PFSK-1 (cell line): ENCODE data around the gene NFKBIE.

Source experiments
- POLR2AphosphoS5 ChIP-seq: IDR thresholded peaks from 2 replicates; pipeline ENCODE4 v1.6.1; 2012; ENCODE audit warnings: low read depth, mild to moderate bottlenecking, control low read depth, low read length, moderate library complexity
- REST ChIP-seq, 2 experiments: IDR thresholded peaks; 2 replicates each; pipeline versions ENCODE4 v1.6.1 to v1.8.0; 2011 to 2012; ENCODE audit warnings: low read depth in 2 of 2, low read length in 2 of 2, control low read depth in 1 of 2, inconsistent platforms in 1 of 2, mild to moderate bottlenecking in 1 of 2, moderate library complexity in 1 of 2; ENCODE audit not compliant: insufficient read depth in 1 of 2
- SIN3A ChIP-seq: IDR thresholded peaks from 2 replicates; pipeline ENCODE4 v1.6.1; 2012; ENCODE audit warnings: mild to moderate bottlenecking, low read length, moderate library complexity, borderline replicate concordance; ENCODE audit not compliant: insufficient read depth
- TAF1 ChIP-seq: IDR thresholded peaks from 2 replicates; pipeline ENCODE4 v1.6.1; 2012; ENCODE audit warnings: low read length, control low read depth, borderline replicate concordance; ENCODE audit not compliant: insufficient read depth

- TF ChIP-seq TAF1 (no peak), POLR2AphosphoS5 (no peak), REST (IDR thresholded peaks at IDR 0.05; ENCODE audit: insufficient read depth in 1 of 2, low read depth in 2 of 2, low read length in 2 of 2) (no peak), SIN3A (no peak)
Observed at GRCh38 chr6:44243345-44243744, 22.0 kb downstream of the NFKBIE start.
